NB4 (cell line): Measurements from ENCODE around the gene LHX2.

ENCODE experiments used
- MYC ChIP-seq: IDR thresholded peaks from 2 replicates; pipeline ENCODE4 v1.6.1; 2011; ENCODE audit warnings: low read depth, low read length
- POLR2A ChIP-seq: IDR thresholded peaks from 2 replicates; pipeline ENCODE4 v1.6.1; 2011; ENCODE audit warnings: mild to moderate bottlenecking; ENCODE audit not compliant: insufficient read length; ENCODE audit errors: extremely low read depth

DNA sequence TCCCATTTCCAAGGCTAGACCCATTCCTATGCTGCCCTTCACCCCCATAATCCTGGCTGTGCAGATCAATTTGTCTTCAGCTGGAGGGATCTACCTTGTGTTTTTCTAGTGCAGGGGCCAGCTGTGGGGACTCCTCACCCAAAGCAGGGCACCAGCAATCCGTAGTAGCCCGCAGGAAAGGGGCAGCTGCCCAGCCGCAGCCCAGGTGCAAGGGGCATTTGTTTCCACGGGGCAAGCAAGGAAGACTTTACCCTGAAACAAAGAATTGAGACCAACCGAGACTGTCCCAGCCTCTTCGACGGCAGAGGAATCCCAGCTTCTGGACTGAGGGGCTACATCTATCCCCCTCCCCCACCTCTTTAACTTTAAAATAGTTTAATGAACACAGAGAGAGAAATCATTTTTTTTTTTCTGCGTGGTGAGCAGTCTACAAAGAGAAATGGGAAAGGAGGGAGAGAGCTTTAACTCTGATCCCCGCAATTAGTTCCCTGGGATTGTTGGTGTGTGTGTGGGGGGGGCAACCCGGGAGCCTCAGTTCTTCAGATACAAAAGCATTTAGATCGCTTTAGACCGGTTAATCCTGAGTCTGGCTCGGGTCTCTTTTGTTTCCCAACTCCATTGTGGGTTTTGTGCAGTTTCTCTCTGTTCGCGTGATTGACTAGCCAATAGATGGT lies 10.6 kb upstream of the LHX2 start:
- no peak for TF ChIP-seq POLR2A
- no peak for TF ChIP-seq MYC
